HepG2 (cell line): ENCODE results near the gene VDAC1. TPM values are rescaled to one million over a fixed set of nuclear protein-coding genes. Genes with fewer than 3 reads are reported as not detected.
A peak's percentile ranks its signal among the peaks of the same experiment; 100 is the strongest.

Source experiments
- CCDC6 ChIP-seq: sonication (generic); formaldehyde crosslinking; IDR thresholded peaks from 2 replicates; pipeline ENCODE4 v1.8.1; 2022; ENCODE audit warnings: mild to moderate bottlenecking, missing genetic modification reagents, moderate library complexity
- ELF4 ChIP-seq: sonication (generic); formaldehyde crosslinking; IDR thresholded peaks from 2 replicates; pipeline ENCODE4 v1.5.0; 2020; ENCODE audit warnings: missing genetic modification reagents, mild to moderate bottlenecking, moderate library complexity, borderline replicate concordance
- ERF ChIP-seq: IDR thresholded peaks from 2 replicates; pipeline ENCODE4 v1.6.1; 2018; ENCODE audit warnings: missing biosample characterization, missing genetic modification reagents
- FOXA1 ChIP-seq, 2 experiments: fragments of 450-650 bp in 1 of 2; sonication (generic) in 1 of 2; formaldehyde crosslinking in 1 of 2; IDR thresholded peaks; 2 replicates each; pipeline versions ENCODE4 v1.4.0 to v1.6.1; 2016 to 2020; ENCODE audit warnings: missing genetic modification reagents in 1 of 2
- HNF4G ChIP-seq, 2 experiments: sonication (generic) in 1 of 2; formaldehyde crosslinking in 1 of 2; IDR thresholded peaks; 2 replicates each; pipeline versions ENCODE4 v1.4.0 to v1.6.1; 2011 to 2020; ENCODE audit warnings: borderline replicate concordance in 2 of 2, low read depth in 2 of 2, mild to moderate bottlenecking in 2 of 2, low read length in 1 of 2, missing genetic modification reagents in 1 of 2, moderate library complexity in 1 of 2
- KLF11 ChIP-seq: IDR thresholded peaks from 2 replicates; pipeline ENCODE4 v1.6.1; 2016; ENCODE audit warnings: missing compliant biosample characterization
- MBNL3 ChIP-seq: fragments of 250-450 bp; sonication (Bioruptor Pico); conservative IDR thresholded peaks from 2 replicates; pipeline ENCODE4 v1.8.0; 2022; ENCODE audit warnings: mild to moderate bottlenecking, inconsistent platforms
- POLR2A ChIP-seq, 2 experiments: IDR thresholded peaks; 2 replicates each; pipeline ENCODE4 v1.6.1; 2011; ENCODE audit warnings: low read depth in 2 of 2, low read length in 2 of 2, mild to moderate bottlenecking in 1 of 2, moderate library complexity in 1 of 2; ENCODE audit not compliant: insufficient read depth in 1 of 2
- RAD21 ChIP-seq: fragments of 450-650 bp; formaldehyde crosslinking; IDR thresholded peaks from 2 replicates; pipeline ENCODE4 v1.5.0; 2020; ENCODE audit warnings: mild to moderate bottlenecking
- SALL1 ChIP-seq: sonication (generic); formaldehyde crosslinking; IDR thresholded peaks from 2 replicates; pipeline ENCODE4 v1.8.0; 2022; ENCODE audit warnings: mild to moderate bottlenecking, missing genetic modification reagents
- SIX1 ChIP-seq: sonication (generic); formaldehyde crosslinking; IDR thresholded peaks from 2 replicates; pipeline ENCODE4 v1.4.0; 2020; ENCODE audit warnings: missing genetic modification reagents, borderline replicate concordance
- SOX6 ChIP-seq, 2 experiments: fragments of 450-650 bp in 1 of 2; sonication (generic) in 1 of 2; formaldehyde crosslinking in 1 of 2; IDR thresholded peaks; 2 replicates each; pipeline versions ENCODE4 v1.4.0 to v1.6.1; 2017 to 2020; ENCODE audit warnings: antibody characterized with exemption in 1 of 2, mild to moderate bottlenecking in 1 of 2, missing genetic modification reagents in 1 of 2
- TCF7 ChIP-seq: sonication (generic); IDR thresholded peaks from 2 replicates; pipeline ENCODE4 v1.6.1; 2016; ENCODE audit warnings: antibody characterized with exemption, low read depth
- THAP11 ChIP-seq: IDR thresholded peaks from 2 replicates; pipeline ENCODE4 v1.6.1; 2016; ENCODE audit warnings: missing biosample characterization, missing genetic modification reagents
- ZNF263 ChIP-seq: sonication (generic); formaldehyde crosslinking; IDR thresholded peaks from 2 replicates; pipeline ENCODE4 v1.4.0; 2020; ENCODE audit warnings: missing genetic modification reagents
- ZNF281 ChIP-seq: sonication (generic); formaldehyde crosslinking; IDR thresholded peaks from 2 replicates; pipeline ENCODE4 v1.4.0; 2020; ENCODE audit warnings: missing genetic modification reagents, borderline replicate concordance
- ZNF644 ChIP-seq: IDR thresholded peaks from 2 replicates; pipeline ENCODE4 v1.6.1; 2016; ENCODE audit warnings: low read depth
- ZNF709 ChIP-seq: sonication (generic); formaldehyde crosslinking; IDR thresholded peaks from 2 replicates; pipeline ENCODE4 v1.5.0; 2020; ENCODE audit warnings: mild to moderate bottlenecking, missing genetic modification reagents
- ZNF891 ChIP-seq: sonication (generic); formaldehyde crosslinking; IDR thresholded peaks from 2 replicates; pipeline ENCODE4 v1.5.0; 2020; ENCODE audit warnings: mild to moderate bottlenecking, missing genetic modification reagents
- polyA plus RNA-seq, 8 experiments: library from polyadenylated mRNA; depleted of rRNA in 3 of 8; stranded (reverse) in 7 of 8; unstranded in 1 of 8; fragments of >200 nt; fragmentation: Illumina TruSeq in 4 of 8; extraction: Trizol in 4 of 8; gene quantifications; 2 replicates each; pipeline versions ENCODE4 v1.2.1 to v1.2.3, GENCODE V29; 2011 to 2016; ENCODE audit warnings: low read depth in 4 of 8, missing spikeins in 1 of 8, mixed read lengths in 1 of 8; ENCODE audit not compliant: insufficient read depth in 1 of 8
- total RNA-seq, 5 experiments: library from RNA; depleted of rRNA; stranded (reverse); fragments of >200 nt; fragmentation: Illumina TruSeq; extraction: Trizol; gene quantifications; 2 replicates each; pipeline ENCODE4 v1.2.3, GENCODE V29; 2016; ENCODE audit warnings: low read depth in 1 of 5
- TF ChIP-seq, protein P1 (sequence below): sonication (generic); formaldehyde crosslinking; IDR thresholded peaks from 2 replicates; pipeline ENCODE4 v1.4.0; 2020; ENCODE audit warnings: low read depth, missing genetic modification reagents
- TF ChIP-seq, protein P2 (sequence below): sonication (generic); formaldehyde crosslinking; IDR thresholded peaks from 2 replicates; pipeline ENCODE4 v1.4.0; 2020; ENCODE audit warnings: mild to moderate bottlenecking, missing genetic modification reagents
- TF ChIP-seq, protein P3 (sequence below): IDR thresholded peaks from 2 replicates; pipeline ENCODE4 v1.6.1; 2016; ENCODE audit warnings: missing genetic modification reagents, missing compliant biosample characterization

Gene VDAC1
- total and polyA plus RNA-seq, 2 of the 13 experiments (the other 11 are each of a cell fraction or from before 2014, with no cell fraction given) = 112 to 380 TPM

DNA sequence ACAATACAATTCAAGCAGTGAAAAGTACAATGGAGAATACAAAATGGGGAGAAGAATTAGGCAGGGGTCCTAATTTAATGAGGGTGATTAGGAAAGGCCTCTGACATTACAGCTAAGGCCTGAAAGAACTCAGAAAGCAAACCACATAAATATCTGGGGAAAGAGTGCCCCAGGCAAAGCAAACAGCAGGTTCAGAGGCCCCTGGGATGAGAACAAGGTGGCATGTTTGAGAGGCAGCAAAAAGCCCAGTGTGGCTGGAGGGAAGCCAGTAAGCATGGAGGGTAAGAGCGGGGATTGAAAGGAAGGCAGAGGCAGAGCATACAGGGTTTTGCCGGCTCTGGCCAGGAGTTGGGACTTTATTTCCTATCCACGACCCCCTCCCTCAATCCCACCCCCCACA is 33.4 kb upstream of the VDAC1 start (continued):
- TF ChIP-seq ZNF281 (peak; percentile 13; the same call in 1 of the 2 replicates), ZNF263 (CRISPR knock-in tag) (0 out of 2 replicates have a peak, but pooled peaks have one; percentile 31), SALL1 (CRISPR knock-in tag) (peak; percentile 37; the same call in 1 of the 2 replicates), SOX6 (IDR thresholded peaks at IDR 0.05) (no peak), SOX6 (CRISPR knock-in tag; IDR thresholded peaks at IDR 0.05) (peak; percentile 51; the same call in 1 of the 2 replicates), ERF (CRISPR knock-in tag) (peak; percentile 49; the same call in 1 of the 2 replicates), ELF4 (CRISPR knock-in tag) (no peak), TCF7 (peak; percentile 41), SIX1 (CRISPR knock-in tag) (peak; percentile 35; the same call in 1 of the 2 replicates), MBNL3 (no peak), CCDC6 (no peak), ZNF644 (CRISPR knock-in tag) (peak; percentile 84), ZNF891 (CRISPR knock-in tag) (no peak), POLR2A (IDR thresholded peaks at IDR 0.05; ENCODE audit: insufficient read depth in 1 of 2, low read depth in 2 of 2, low read length in 2 of 2) (0 out of 4 replicates have a peak, but pooled peaks of 1 of the 2 experiments have one; percentile 46), THAP11 (no peak), KLF11 (no peak), HNF4G (IDR thresholded peaks at IDR 0.05; ENCODE audit: borderline replicate concordance, low read depth, low read length) (peak; percentile 42; the same call in 1 of the 2 replicates), HNF4G (CRISPR knock-in tag; IDR thresholded peaks at IDR 0.05; ENCODE audit: borderline replicate concordance, low read depth) (no peak), RAD21 (CRISPR knock-in tag) (no peak), ZNF709 (no peak), FOXA1 (IDR thresholded peaks at IDR 0.05) (no peak), FOXA1 (CRISPR knock-in tag; IDR thresholded peaks at IDR 0.05) (peak; percentile 71)
- TF ChIP-seq, protein P1, sequence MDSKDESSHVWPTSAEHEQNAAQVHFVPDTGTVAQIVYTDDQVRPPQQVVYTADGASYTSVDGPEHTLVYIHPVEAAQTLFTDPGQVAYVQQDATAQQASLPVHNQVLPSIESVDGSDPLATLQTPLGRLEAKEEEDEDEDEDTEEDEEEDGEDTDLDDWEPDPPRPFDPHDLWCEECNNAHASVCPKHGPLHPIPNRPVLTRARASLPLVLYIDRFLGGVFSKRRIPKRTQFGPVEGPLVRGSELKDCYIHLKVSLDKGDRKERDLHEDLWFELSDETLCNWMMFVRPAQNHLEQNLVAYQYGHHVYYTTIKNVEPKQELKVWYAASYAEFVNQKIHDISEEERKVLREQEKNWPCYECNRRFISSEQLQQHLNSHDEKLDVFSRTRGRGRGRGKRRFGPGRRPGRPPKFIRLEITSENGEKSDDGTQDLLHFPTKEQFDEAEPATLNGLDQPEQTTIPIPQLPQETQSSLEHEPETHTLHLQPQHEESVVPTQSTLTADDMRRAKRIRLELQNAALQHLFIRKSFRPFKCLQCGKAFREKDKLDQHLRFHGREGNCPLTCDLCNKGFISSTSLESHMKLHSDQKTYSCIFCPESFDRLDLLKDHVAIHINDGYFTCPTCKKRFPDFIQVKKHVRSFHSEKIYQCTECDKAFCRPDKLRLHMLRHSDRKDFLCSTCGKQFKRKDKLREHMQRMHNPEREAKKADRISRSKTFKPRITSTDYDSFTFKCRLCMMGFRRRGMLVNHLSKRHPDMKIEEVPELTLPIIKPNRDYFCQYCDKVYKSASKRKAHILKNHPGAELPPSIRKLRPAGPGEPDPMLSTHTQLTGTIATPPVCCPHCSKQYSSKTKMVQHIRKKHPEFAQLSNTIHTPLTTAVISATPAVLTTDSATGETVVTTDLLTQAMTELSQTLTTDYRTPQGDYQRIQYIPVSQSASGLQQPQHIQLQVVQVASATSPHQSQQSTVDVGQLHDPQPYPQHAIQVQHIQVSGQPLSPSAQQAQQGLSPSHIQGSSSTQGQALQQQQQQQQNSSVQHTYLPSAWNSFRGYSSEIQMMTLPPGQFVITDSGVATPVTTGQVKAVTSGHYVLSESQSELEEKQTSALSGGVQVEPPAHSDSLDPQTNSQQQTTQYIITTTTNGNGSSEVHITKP (CRISPR knock-in tag) = no peak
- TF ChIP-seq, protein P2, sequence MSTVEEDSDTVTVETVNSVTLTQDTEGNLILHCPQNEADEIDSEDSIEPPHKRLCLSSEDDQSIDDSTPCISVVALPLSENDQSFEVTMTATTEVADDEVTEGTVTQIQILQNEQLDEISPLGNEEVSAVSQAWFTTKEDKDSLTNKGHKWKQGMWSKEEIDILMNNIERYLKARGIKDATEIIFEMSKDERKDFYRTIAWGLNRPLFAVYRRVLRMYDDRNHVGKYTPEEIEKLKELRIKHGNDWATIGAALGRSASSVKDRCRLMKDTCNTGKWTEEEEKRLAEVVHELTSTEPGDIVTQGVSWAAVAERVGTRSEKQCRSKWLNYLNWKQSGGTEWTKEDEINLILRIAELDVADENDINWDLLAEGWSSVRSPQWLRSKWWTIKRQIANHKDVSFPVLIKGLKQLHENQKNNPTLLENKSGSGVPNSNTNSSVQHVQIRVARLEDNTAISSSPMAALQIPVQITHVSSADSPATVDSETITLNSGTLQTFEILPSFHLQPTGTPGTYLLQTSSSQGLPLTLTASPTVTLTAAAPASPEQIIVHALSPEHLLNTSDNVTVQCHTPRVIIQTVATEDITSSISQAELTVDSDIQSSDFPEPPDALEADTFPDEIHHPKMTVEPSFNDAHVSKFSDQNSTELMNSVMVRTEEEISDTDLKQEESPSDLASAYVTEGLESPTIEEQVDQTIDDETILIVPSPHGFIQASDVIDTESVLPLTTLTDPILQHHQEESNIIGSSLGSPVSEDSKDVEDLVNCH (CRISPR knock-in tag) = no peak
- TF ChIP-seq, protein P3, sequence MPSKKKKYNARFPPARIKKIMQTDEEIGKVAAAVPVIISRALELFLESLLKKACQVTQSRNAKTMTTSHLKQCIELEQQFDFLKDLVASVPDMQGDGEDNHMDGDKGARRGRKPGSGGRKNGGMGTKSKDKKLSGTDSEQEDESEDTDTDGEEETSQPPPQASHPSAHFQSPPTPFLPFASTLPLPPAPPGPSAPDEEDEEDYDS (CRISPR knock-in tag) = 0 out of 2 replicates have a peak, but pooled peaks have one; percentile 50
